Small intestine (tissue), 7 donors: ENCODE data around the gene SRRM3. TPM values are rescaled to one million over a fixed set of nuclear protein-coding genes. Genes with fewer than 3 reads are reported as not detected.
A peak's percentile ranks its signal among the peaks of the same experiment; 100 is the strongest.
"Not testable (repeated sequence)": the region's sequence is repeated elsewhere in the genome, so short reads cannot be mapped to it uniquely, and the experiment has no call there.

Source experiments
- DNase-seq, 2 donors: peaks; one replicate each; pipeline versions ENCODE4 v3.0.0 to v3.0.0-alpha.2; 2013
- FAIRE-seq: peaks from 2 replicates; lab custom pipeline; 2012; peaks lifted over from hg19 to GRCh38; lab: Jason Lieb, UNC
- H3K27ac ChIP-seq, 3 donors: one replicate each; pipeline ENCODE4 v1.5.1; 2013; ENCODE audit warnings: low read length in 2 of 3, mild to moderate bottlenecking in 2 of 3, control low read depth in 1 of 3, inconsistent platforms in 1 of 3, low read depth in 1 of 3, moderate library complexity in 1 of 3
- H3K27me3 ChIP-seq, 3 donors: one replicate each; pipeline ENCODE4 v1.6.1; 2013; ENCODE audit warnings: low read length in 3 of 3, inconsistent platforms in 1 of 3; ENCODE audit not compliant: control insufficient read depth in 3 of 3, insufficient read depth in 3 of 3
- H3K36me3 ChIP-seq, 3 donors: one replicate each; pipeline ENCODE4 v1.6.1; 2013; ENCODE audit warnings: low read length in 3 of 3, inconsistent platforms in 1 of 3, low read depth in 1 of 3, mild to moderate bottlenecking in 1 of 3, moderate library complexity in 1 of 3; ENCODE audit not compliant: control insufficient read depth in 3 of 3, insufficient read depth in 2 of 3
- H3K4me1 ChIP-seq, 3 donors: one replicate each; pipeline ENCODE4 v1.6.1; 2013; ENCODE audit warnings: low read length in 2 of 3, inconsistent platforms in 1 of 3, low read depth in 1 of 3, mild to moderate bottlenecking in 1 of 3, moderate library complexity in 1 of 3; ENCODE audit not compliant: control insufficient read depth in 3 of 3, insufficient read depth in 2 of 3
- H3K4me3 ChIP-seq, 3 donors: one replicate each; pipeline ENCODE4 v1.5.1; 2013; ENCODE audit warnings: low read length in 3 of 3, control low read depth in 1 of 3, inconsistent platforms in 1 of 3, low read depth in 1 of 3, mild to moderate bottlenecking in 1 of 3, moderate library complexity in 1 of 3
- H3K9me3 ChIP-seq, 2 donors: one replicate each; pipeline ENCODE4 v1.6.1; 2013; ENCODE audit warnings: low read depth in 1 of 2, low read length in 1 of 2; ENCODE audit not compliant: control insufficient read depth in 2 of 2, insufficient read depth in 1 of 2
- WGBS, 3 donors: extraction: QIAGEN DNeasy Blood & Tissue Kit; methylation state at CpG; one replicate each; pipeline ENCODE4 v1.1.7; 2013; 5-methylcytosine and 5-hydroxymethylcytosine counted together
- polyA plus RNA-seq, 4 donors: library from polyadenylated mRNA; stranded (reverse) in 3 of 4; unstranded in 1 of 4; fragments of 200-250 nt in 3 of 4; fragments of 120-200 nt in 1 of 4; gene quantifications; one replicate each; pipeline versions ENCODE4 v1.2.1 to v1.2.3, GENCODE V29; 2013
- donor health status: healthy with polysubstance abuse.
- donor health status: control.
- donor health status: control.
- donor health status: Bipolar disorder and iron deficiency.
- donor health status: healthy.

Gene SRRM3
- polyA plus RNA-seq, 4 donors, result 0.93 to 2.8 (median 1.6) TPM; not detected in 1

- Histone ChIP-seq H3K4me3 (no peak overlapping the region), H3K27me3 (no peaks in the 10 kb centered on the region), H3K4me1 (peaks cover 0 to 2% (median 0%) of the 10 kb centered on the region in 3 donors), H3K27ac (no peak overlapping the region), H3K36me3 (peaks cover 8 to 53% (median 9%) of the 10 kb centered on the region in 3 donors), H3K9me3 (no peaks in the 10 kb centered on the region)
- FAIRE-seq, result no peak
- 78 to 85% (median 81%) methylated on average over 15 of the region's 15 CpGs for WGBS, 3 donors
- no peak for DNase-seq
Measured at GRCh38 chr7:76328389-76328788, 126.7 kb downstream of the SRRM3 start.

GRCh38 chr7:76329479-76329878, 127.8 kb downstream of the SRRM3 start:
- Histone ChIP-seq H3K4me3 (no peak overlapping the region), H3K9me3 (no peaks in the 10 kb centered on the region), H3K36me3 (peaks cover 8 to 49% (median 9%) of the 10 kb centered on the region in 3 donors), H3K27ac (no peak overlapping the region), H3K4me1 (peaks cover 0 to 2% (median under 1%) of the 10 kb centered on the region in 3 donors), H3K27me3 (no peaks in the 10 kb centered on the region)
- WGBS, 3 donors, result 91 to 97% (median 94%) methylated on average over 29 of the region's 29 CpGs
- FAIRE-seq (no peak), DNase-seq (no peak)

- Histone ChIP-seq H3K27ac (no peak overlapping the region), H3K4me1 (peaks cover 0 to 3% (median 2%) of the 10 kb centered on the region in 3 donors), H3K9me3 (no peaks in the 10 kb centered on the region), H3K4me3 (no peak overlapping the region), H3K36me3 (peaks cover 8 to 45% (median 9%) of the 10 kb centered on the region in 3 donors), H3K27me3 (no peaks in the 10 kb centered on the region)
- FAIRE-seq, result no peak
- 67 to 80% (median 75%) methylated on average over 4 of the region's 4 CpGs for WGBS, 3 donors
- no peak for DNase-seq
Measured at GRCh38 chr7:76330261-76330660, 128.6 kb downstream of the SRRM3 start.

GRCh38 chr7:76330673-76331072, 129.0 kb downstream of the SRRM3 start:
- WGBS, 3 donors, result 76 to 90% (median 86%) methylated on average over 5 of the region's 5 CpGs
- Histone ChIP-seq H3K36me3 (peaks cover 8 to 43% (median 9%) of the 10 kb centered on the region in 3 donors), H3K4me1 (peaks cover 0 to 3% (median 2%) of the 10 kb centered on the region in 3 donors), H3K9me3 (no peaks in the 10 kb centered on the region), H3K27me3 (no peaks in the 10 kb centered on the region), H3K27ac (no peak overlapping the region), H3K4me3 (no peak overlapping the region)
- no peak for DNase-seq
- FAIRE-seq, result no peak

- peaks cover 0 to 3% (median 2%) of the 10 kb centered on the region in 3 donors for H3K4me1 ChIP-seq
- DNase-seq (no peak), FAIRE-seq (no peak)
- H3K27me3 ChIP-seq, result no peaks in the 10 kb centered on the region
- peaks cover 2 to 38% (median 5%) of the 10 kb centered on the region in 3 donors for H3K36me3 ChIP-seq
- 72 to 76% (median 75%) methylated on average over 9 of the region's 9 CpGs for WGBS, 3 donors
- H3K9me3 ChIP-seq, result no peaks in the 10 kb centered on the region
- H3K27ac ChIP-seq, result no peak overlapping the region
- H3K4me3 ChIP-seq, result no peak overlapping the region
Measured at GRCh38 chr7:76332078-76332477, 130.4 kb downstream of the SRRM3 start.

GRCh38 chr7:76333511-76334101, 131.9 kb downstream of the SRRM3 start:
- WGBS, 3 donors, result 77 to 86% (median 78%) methylated on average over 14 of the region's 14 CpGs

GRCh38 chr7:76334320-76334967, 132.7 kb downstream of the SRRM3 start:
- Histone ChIP-seq H3K36me3 (peaks cover 0 to 34% (median 2%) of the 10 kb centered on the region in 3 donors), H3K9me3 (no peaks in the 10 kb centered on the region), H3K4me1 (peaks cover 0 to 3% (median 2%) of the 10 kb centered on the region in 3 donors), H3K27ac (no peak overlapping the region), H3K27me3 (no peaks in the 10 kb centered on the region), H3K4me3 (no peak overlapping the region)
- DNase-seq (no peak), FAIRE-seq (no peak)
- 90 to 96% (median 91%) methylated on average over 6 of the region's 6 CpGs for WGBS, 3 donors

More at GRCh38 chr7:76333511-76334101, 131.9 kb downstream of the SRRM3 start:
- H3K27ac ChIP-seq, result peak overlapping the region in 1 of 3 donors; percentile 17
- peaks cover 2 to 38% (median 2%) of the 10 kb centered on the region in 3 donors for H3K36me3 ChIP-seq
- H3K4me1 ChIP-seq, result peaks cover 0 to 3% (median 2%) of the 10 kb centered on the region in 3 donors
- H3K27me3 ChIP-seq, result no peaks in the 10 kb centered on the region
- H3K4me3 ChIP-seq, result no peak overlapping the region
- FAIRE-seq, result no peak
- H3K9me3 ChIP-seq, result no peaks in the 10 kb centered on the region
- DNase-seq, result peak in 1 of 2 donors; percentile 59

GRCh38 chr7:76335417-76335816, 133.7 kb downstream of the SRRM3 start:
- H3K36me3 ChIP-seq, result peaks cover 0 to 30% (median 0%) of the 10 kb centered on the region in 3 donors
- H3K4me1 ChIP-seq, H3K27ac ChIP-seq, H3K9me3 ChIP-seq, FAIRE-seq, H3K27me3 ChIP-seq, DNase-seq, H3K4me3 ChIP-seq: not testable (repeated sequence)
- 100% methylated on average over 2 of the region's 2 CpGs for WGBS, 3 donors
